PC-9 (cell line): ENCODE measurements around the gene HHLA2.

Source experiments
- CTCF ChIP-seq: fragments of 200-600 bp; sonication (generic); conservative IDR thresholded peaks from 2 replicates; pipeline ENCODE4 v1.6.1; 2017; ENCODE audit warnings: mixed run types, antibody characterized with exemption, mild to moderate bottlenecking, moderate library complexity
- EZH2 ChIP-seq: fragments of 200-600 bp; sonication (generic); IDR thresholded peaks from 2 replicates; pipeline ENCODE4 v1.8.0; 2017; ENCODE audit warnings: antibody characterized with exemption, low read depth

DNA sequence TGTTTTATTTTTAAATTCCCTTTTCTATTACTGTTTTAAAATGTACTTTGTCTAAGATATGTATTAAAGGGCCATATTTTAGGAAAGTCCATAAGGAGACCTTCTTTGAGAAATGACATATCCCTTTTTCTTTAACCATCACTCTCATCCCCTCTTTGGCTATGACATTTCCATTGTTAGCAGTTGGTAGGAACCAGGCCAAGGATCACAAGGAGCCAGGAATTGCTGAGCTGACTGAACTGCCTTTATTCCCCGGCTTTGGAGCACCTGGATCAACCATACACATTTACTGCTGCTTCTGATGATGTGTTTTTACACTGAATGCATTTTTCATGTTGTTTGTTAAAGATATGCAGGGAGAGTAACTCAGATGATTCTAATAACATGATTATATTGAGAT, 79.7 kb downstream of the HHLA2 start:
- TF ChIP-seq CTCF (no peak), EZH2 (no peak)
